Inferior parietal cortex (tissue), 1 donor: ENCODE data around the gene NPPB.

Experiments used
- DNase-seq: peaks from one replicate; pipeline ENCODE4 v3.0.0-alpha.2; 2016; ENCODE audit errors: extremely low spot score

NPPB gene

DNA sequence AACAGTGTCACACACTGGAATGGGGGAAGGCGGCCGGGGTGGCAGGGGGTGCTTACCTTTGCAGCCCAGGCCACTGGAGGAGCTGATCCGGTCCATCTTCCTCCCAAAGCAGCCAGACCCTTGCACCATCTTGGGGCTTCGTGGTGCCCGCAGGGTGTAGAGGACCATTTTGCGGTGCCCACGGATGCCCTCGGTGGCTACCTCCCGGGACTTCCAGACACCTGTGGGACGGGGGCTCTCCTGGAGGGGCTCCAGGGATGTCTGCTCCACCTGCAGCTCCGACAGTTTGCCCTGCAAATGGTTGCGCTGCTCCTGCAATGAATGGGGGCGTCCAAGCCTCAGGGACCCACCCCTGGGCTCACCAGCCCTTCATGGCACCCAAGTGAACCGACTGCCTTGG, 587 bp downstream of the NPPB start:
- no peak for DNase-seq

GRCh38 chr1:11857164-11857851, 1.4 kb downstream of the NPPB start:
- no peak for DNase-seq

- DNase-seq = no peak
Observed at GRCh38 chr1:11856698-11857097, 2.0 kb downstream of the NPPB start.

- DNase-seq = no peak
Observed at GRCh38 chr1:11855430-11855829, 3.3 kb downstream of the NPPB start.

GRCh38 chr1:11854519-11854918, 4.2 kb downstream of the NPPB start:
- no peak for DNase-seq

- DNase-seq = no peak
Observed at GRCh38 chr1:11851180-11851579, 7.6 kb downstream of the NPPB start.

- no peak for DNase-seq
Observed at GRCh38 chr1:11850156-11850555, 8.6 kb downstream of the NPPB start.

- DNase-seq = no peak
Observed at GRCh38 chr1:11848373-11848700, 10.4 kb downstream of the NPPB start.

- DNase-seq = no peak
Observed at GRCh38 chr1:11847667-11848372, 10.9 kb downstream of the NPPB start, which contains the start of gene NPPA. TSS of gene NPPA (minus strand) at chr1:11847783. CDS start at chr1:11847684, 99 bp downstream.

GRCh38 chr1:11845641-11846335, 13.0 kb downstream of the NPPB start:
- DNase-seq = no peak

GRCh38 chr1:11842154-11843041, 16.3 kb downstream of the NPPB start:
- DNase-seq = peak; percentile 69

- no peak for DNase-seq
Observed at GRCh38 chr1:11841245-11842153, 17.2 kb downstream of the NPPB start.

GRCh38 chr1:11839727-11840705, 18.7 kb downstream of the NPPB start:
- DNase-seq = no peak

- DNase-seq = peak; percentile 73
Observed at GRCh38 chr1:11838349-11839272, 20.1 kb downstream of the NPPB start.

- DNase-seq = no peak
Observed at GRCh38 chr1:11837767-11838348, 20.9 kb downstream of the NPPB start.

DNA sequence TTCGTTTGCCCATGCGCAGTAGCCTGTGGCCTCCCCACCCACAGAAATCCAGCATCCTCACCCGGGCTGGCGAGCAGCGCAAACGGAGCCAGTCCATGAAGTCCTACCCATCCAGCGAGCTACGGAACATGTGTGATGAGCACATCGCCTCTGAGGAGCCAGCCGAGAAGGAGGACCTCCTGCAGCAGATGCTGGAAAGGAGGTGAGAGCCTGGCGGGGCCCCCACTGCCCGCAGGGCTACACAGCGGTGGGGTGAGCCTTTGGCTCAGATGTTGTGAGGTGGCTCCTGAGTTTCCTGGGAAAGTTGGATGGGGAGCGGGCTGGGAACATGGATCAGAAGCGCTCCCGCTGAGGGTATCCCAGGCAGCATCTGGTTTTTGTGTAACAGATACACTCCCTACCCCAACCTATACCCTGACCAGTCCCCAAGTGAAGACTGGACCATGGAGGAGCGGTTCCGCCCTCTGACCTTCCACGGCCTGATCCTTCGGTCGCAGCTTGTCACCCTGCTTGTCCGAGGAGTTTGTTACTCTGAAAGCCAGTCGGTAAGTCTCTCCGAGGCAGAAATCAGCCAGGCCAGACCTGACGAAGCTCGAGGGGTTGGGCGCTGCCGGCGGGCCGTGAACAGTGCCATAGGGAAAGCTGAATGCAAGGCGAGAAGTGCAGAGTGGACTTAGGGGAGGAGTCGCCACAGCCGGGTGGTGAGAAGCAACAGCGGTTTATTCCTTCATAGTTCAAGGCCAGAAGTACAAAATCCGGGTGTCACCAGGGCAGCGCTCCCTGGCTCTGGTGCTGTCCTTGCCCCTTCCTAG, 21.6 kb downstream of the NPPB start:
- no peak for DNase-seq
